Measurements from ENCODE around the gene TRMT44.
"Not testable (repeated sequence)": the region's sequence is repeated elsewhere in the genome, so short reads cannot be mapped to it uniquely, and the experiment has no call there.

Gene TRMT44

DNA sequence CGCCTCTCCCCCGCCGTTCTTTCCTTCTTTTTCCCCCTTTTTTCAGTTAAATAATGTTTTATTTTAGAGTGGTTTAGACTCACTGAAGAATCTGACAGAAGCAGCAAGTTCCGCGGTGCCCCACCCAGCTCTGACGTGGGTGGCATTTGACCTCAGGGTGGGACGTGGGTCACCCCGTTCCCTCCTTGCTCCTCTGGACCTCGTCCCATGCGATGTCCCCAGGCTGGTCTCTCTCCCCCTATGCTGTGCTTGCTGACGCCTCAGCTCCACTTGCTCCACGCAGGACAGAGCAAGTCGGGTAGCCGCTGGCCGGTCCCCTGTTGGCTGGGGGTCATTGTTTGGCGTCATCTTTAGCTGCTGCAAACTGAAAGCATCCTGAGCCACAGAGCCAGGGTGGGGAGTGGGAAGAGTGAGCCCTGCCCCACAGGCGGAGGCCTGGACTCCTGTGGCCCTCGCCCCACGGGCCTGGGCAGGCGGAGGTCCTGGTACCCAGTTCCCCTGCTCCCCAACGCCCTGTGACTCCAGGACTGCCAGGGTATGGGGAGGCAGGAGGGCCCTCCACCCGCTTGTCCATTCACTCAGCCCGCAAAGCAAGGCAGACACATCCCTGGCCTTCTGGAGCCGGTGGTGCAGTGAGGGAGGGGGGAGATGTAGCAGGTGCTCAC lies 30.8 kb downstream of the TRMT44 start:
- no peak for FAIRE-seq

DNA sequence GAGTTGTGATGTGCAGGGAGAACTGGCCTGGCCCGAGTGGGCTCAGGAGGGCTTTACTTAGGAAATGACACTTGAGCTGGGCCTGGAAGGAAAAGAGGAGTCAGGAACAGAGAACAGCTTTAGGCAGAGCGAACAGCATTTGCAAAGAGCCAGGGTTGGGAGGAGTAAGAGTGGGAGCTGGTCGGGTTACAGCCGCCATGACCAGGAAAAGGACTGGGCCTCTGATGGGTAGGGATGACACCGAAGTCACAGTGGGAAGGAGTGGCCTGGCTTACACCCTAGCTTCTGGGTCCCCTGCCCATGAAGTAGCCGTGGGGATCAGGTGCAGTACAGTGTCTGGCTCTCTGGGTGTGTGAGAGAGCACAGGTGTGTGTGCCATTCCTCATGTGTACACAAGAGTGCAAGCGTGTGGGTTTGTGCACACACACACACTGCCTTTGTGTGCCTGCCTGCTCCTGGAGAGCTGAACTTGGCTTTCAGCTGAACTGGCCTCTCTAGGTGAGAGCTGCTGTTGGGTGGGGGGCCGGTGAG lies 31.6 kb downstream of the TRMT44 start:
- FAIRE-seq, result no peak

DNA sequence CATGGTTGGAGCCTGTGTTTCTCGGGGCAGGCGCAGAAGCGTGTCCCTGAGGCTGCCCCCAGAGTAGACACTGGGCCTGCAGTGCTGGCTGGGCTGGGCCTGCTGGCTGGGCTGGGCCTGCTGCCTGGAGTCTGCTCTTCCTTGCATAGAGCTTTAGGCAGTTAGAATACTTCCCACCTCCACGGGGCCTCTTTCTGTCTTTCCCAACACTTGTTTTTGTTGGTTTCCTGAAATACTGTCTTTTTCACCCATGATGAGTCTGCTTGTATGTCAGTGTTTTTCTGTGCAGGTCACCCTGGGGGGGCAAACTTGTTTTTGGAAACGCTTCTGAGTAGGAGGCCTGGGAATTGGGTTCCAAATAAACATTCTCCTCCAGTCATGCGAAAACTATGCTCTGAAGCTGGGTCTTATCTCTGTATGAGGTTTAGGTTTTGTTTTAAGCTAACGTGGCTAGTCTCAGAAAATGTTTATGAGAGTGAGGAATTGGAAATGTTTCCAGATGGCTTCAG lies 32.2 kb downstream of the TRMT44 start:
- no peak for FAIRE-seq

DNA sequence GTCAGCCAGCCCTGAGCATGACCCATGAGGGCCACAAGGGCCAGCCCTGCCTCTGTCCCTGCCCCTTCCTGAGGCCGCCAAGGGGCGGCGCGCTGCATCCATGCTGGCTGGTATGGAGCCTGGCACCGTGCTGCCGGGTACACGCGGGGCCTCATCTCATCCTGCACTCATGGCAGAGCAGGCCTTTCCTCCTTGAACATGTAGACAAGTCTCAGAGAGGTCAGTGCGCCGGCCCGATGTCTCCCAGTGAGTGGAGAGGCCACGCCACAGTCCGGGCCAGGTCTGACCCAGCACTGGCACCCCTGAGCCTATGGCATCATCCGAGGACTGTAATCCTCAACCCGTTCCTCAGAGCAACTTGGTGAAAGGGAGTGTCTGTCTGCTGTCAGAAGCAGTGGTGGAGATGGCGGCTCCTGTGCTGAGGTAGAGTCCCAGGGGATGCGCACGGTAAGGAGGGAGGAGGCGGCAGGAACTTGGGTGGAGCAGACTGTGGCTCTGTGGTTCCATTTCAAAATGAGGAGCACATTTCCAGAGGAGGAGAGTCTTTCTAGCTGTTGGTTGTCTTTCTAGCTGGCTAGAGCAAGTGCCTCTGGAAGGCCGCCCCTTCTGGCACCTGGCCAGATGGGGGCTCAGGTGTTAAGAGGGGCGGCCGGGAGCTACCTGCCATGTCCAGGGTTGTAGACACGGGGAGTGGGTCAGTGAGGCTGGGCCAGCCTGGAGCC lies 32.8 kb downstream of the TRMT44 start:
- FAIRE-seq, result no peak

DNA sequence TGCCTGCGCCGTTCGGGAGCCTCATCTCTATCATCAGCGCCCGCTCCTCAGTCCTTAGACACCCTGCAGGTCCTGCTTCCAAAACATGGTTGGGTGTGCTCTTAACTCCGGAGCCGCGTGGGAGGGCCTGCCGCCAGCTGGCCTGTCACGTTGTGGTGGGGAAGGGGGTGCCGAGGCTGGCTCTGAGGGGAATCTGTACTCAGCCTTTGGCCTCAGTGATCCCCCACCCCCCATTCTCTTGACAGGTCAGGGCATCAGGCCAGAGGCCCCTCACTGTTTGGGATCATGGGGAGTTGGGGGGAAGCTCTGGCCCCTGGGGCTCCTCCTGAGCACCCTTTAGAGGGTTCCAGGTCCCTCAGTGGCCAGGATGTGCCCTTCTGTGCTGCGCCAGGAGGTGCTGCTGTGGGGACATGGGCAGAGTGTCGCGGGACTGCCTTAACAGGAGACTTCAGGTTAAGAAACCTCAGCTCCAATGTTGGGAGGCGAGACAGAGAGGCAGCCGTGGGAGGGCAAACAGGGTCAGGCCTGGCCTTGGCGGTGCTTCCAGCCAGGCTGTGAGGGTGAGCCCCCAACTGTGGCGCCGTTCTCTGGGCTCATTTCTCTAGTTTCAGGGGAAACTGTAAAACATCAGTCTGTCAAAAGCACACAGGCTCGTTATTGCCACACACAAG lies 33.5 kb downstream of the TRMT44 start:
- FAIRE-seq, result no peak

DNA sequence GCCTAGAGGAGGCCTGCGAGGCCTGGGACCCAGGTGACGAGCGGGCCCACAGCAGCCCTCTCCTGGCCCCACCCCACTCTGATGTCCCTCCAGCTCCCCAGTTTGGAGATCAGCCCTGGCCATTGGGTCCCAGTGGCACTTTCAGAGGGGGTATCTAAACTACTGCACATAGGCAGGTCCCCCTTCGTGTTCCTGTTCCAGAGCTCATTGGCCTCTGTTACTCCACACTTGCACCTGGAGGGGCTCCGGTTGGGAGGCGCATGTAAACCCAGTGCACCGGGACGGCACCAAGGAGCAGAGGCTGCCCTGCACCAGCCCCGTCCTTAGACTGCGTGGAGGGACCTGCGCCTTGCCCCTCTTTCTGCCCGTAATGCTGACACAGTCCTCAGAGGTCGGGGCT lies 34.3 kb downstream of the TRMT44 start:
- no peak for FAIRE-seq

DNA sequence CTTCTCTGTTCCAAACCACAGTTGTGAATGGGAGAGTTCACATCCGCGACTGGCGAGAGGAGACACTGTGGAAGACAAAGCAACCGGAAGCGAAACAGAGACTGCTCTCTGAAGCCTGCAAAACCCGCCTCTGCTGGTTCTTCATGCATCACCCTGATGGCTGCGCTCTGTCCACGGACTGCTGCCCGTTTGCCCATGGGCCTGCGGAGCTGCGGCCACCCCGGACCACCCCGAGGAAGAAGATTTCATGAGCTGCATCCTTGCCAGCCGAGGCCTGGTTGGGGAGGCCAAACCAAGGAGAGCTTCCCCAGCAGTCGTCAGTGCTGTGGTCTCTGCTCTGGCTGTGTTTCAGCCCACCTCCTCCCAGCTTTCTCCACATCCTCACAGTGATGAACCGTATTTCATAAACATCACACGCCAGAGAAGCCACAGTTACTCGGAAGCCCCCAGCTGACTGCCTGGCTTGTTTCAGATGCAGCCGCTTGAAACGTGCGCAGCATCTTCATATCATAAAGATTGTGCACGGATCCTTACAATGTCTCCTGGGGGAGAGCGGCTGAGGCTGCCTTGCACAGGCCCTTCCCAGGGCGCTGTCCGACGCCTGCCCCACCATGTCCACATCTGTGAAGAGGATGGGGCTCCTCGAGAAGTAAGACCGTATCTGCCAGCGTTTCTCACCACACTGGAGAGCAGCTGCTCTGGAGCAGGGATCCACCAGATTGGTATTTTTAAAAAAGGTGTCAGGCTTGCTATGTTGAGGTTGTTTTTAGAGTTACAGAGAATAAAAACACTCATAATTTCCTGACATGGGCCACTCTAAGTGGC lies 35.4 kb downstream of the TRMT44 start:
- FAIRE-seq, result no peak

DNA sequence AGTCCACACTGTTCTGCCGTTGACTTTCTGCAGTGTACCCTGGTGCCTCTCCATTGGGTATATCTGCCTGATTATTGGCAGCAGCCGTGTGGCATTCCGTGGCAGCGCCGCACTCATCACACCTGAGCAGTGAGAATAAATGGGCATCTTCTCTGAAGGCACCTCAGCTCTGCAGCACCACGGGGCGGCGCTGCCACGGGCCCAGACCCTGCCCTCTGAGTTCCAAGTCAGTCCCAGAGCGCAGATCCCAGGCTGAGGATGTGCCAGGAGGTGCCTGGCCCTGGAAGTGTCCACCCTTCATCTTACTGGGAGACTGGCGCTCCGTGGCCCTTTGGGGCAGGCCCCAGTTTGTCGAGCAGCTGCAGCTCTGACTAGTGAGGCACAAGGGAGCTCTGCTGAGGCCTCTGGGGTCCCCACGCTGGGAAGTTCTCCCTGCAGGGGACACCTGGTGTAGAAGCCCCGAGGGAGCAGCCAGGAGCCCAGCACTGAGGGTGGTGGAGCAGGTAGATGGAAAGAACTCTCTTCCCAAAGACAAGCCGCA lies 36.6 kb downstream of the TRMT44 start:
- FAIRE-seq, result no peak

DNA sequence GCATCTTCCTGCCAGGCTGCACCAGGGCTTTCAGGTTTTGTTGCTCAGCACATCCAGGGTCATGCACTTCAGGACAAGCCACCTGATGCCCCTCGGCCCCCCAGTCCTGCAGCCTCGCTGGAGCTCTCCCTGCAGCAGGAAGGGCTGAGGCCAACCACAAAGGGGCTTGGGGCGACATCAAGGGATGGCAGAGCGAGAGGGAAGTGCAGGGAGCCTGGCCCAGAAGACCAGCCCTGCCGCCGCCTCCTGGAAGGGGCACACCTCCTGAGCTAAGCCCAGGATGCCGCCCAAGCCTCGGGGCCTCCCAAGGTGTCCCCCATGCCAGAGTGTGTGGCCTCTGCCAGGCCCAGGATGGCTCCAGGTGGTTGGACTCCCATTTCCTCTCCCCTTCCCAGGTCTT lies 37.1 kb downstream of the TRMT44 start:
- FAIRE-seq, result no peak

DNA sequence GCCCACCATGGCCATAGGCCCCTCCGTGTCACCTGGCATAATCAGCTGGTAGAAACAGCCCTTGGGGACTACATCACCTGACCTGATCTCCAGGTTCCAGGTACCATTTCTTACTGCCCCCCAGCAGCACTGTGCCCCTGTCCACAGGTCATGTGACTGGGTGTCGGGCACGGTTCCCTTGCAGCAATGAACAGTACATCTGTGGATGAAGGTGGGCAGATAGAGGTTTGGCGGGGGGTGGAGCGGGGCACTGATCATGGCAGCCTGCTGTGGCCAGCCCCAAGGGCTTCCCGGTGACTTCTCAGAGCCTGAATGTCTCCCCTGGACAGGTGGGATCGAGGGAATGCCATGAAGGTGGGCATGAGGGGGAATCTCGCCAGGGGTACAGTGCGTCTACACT lies 37.8 kb downstream of the TRMT44 start:
- FAIRE-seq, result no peak

DNA sequence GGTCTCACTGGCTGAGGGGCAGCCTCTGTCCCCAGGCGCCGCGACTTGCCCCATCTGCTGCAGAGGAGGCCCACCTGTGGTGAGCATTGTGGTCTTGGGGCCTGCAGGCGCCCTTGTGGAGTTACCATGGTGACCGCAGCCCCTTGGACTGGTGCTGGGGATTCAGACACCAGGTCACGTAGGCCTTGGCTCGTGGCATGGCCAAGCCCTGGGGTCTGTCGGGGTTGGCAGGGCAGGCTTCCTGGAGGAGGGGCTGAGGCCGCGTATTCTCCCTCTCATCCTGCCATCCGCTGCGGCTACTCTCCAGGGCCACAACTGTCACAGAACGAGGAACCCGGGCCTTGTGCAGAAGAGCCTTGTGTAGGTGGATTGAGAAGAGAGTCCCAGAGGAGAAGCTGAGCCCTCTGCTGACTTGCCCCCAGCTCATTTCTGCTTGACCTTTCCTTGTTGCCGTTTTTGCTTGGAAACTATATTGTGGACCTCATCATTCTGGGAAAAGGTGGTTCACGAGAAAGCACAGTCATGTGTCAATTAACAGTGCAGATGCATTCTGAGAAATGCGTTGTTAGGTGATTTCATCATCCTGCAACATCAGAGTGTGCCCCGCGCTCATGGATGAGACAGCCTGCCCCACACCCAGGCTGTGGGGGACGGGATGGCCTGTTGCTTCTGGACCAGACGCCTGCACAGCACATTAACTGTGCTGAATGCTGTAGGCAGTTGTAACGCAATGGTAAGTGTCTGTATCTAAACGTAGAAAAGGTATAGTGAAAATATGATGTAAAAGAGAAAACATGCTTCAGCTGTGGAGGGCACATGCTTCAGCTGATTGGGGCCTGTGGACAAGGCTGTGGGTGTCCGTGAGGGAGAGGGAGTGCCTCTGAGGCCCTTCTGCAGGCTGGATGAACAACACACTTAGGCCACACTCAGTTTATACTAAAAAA lies 38.5 kb downstream of the TRMT44 start:
- no peak for FAIRE-seq

DNA sequence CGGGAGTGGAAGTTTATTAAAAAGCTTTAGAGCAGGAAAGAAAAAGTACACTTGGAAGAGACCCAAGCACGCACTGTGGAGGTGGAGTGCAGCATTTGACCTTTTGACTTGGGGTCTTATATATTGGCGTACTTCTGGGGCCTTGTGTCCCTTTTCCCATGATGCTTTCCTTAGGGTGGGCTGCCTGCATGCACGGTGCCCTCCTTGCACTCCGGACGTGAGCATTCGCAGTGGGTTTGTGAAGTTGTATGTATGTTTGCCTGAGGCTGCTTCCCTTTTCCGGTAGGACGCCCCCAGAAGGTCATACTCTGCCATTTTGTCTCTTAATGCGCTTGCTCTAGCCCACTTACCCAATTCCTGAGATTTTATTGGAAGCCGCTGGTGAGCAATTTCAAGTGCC lies 39.6 kb downstream of the TRMT44 start:
- no peak for FAIRE-seq

DNA sequence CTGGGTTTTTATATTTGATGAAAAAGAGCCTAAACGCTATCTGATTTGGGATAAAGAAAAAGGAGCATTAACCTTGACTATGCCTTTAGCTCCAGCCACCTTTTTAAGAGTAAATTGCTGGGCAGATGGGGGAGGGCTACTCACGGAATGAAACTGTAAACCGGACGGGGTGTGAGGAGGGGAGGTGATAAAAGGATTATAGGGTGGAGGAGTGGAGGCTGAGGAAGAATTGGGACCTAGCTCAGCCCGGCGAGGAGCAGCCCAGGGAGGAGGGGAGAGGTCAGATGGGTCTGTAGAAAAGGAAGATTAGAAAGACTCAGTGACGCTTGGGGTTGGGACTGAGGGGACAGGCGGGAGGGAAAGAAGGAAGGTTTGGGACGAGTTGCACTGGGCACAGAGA lies 46.1 kb downstream of the TRMT44 start:
- FAIRE-seq, result not testable (repeated sequence)

DNA sequence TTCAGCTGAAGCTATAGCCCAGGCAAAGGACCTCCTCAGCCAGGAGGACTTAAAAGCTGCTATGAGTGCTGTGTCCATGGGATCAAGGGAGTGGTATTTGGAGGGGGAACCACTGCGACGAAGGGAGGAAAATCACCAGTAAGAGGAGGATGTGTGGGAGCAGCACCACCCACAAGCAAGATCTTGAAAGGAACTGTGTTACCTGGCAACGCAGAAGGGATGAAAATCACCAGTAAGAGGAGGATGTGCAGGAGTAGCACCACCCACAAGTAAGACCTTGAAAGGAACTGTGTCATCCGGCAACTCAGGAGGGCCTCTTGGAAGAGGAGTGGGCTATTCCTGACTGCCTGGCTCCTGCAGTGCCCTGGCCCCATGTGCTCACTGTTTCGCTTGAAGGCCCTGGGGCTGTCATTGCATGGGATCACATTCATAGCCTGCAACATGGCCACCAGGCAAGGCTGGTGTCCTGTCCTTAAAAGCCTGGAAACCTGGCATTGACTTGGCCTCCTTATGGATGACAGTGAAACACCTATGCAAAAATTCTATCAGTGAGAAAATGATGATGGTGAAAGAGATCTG lies 48.3 kb downstream of the TRMT44 start:
- no peak for FAIRE-seq

DNA sequence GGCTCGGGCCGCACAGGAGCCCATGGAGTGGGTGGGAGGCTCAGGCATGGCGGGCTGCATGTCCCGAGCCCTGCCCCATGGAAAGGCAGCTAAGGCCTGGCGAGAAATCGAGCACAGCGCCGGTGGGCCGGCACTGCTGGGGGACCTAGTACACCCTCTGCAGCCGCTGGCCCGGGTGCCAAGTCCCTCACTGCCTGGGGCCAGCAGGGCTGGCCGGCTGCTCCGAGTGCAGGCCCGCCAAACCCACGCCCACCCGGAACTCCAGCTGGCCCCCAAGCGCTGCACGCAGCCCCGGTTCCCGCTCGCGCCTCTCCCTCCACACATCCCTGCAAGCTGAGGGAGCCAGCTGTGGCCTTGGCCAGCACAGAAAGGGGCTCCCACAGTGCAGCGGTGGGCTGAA lies 50.9 kb downstream of the TRMT44 start:
- not testable (repeated sequence) for FAIRE-seq

DNA sequence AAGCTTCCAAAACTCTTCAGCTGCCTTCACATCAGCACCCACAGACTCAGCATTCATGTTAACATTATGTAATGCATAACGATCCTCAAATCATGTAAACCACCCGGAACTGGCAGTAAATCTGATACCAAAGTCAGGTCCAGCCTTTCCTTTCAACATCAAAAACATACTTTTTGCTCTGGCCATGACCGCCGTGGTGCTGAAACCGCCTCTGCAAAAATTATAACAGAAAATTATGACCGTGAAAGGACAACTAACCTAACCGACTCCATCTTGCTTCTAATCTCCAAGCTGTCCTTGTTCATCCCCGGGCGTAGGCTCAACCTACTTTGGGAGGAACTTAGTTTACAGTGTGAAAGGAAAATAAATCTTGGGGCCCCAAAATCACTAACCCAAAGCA lies 51.6 kb downstream of the TRMT44 start:
- no peak for FAIRE-seq

DNA sequence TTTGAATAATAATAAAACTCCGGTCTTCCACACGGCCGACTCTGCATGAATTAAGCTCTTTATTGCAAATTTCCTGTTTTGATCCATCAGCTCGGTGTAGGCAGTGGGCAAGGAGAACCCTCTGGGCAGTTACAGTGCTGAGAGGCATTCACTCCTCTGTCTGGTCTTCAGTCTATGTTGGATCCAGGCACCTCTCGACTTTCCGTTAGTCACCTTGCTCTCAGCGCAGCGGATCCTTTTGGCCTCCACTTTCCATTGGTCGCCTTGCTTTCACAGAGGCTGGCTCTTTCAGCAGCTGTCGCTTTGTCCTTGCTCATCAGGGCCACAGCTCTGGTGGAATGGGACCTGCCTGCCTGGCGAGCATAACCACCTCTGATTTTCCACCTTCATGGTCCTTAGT lies 52.9 kb downstream of the TRMT44 start:
- no peak for FAIRE-seq

DNA sequence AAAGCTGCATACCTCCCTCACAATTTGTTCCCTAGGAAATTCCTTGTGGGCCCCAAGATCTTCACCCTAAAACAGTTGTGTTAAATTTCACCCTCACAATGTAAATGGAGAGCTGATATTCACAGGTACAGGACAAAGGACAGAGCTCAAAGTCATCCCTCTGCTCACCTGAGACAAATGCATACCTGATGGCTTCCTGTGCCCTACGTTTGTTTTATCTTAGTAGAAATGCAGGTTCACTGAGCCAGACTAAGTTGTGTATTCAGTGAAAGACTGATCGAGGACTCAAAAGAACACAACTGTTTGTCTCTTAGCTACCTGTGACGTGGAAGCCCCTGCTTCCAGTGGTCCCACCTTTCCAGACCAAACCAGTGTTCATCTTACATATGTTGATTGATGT lies 53.6 kb downstream of the TRMT44 start:
- no peak for FAIRE-seq

DNA sequence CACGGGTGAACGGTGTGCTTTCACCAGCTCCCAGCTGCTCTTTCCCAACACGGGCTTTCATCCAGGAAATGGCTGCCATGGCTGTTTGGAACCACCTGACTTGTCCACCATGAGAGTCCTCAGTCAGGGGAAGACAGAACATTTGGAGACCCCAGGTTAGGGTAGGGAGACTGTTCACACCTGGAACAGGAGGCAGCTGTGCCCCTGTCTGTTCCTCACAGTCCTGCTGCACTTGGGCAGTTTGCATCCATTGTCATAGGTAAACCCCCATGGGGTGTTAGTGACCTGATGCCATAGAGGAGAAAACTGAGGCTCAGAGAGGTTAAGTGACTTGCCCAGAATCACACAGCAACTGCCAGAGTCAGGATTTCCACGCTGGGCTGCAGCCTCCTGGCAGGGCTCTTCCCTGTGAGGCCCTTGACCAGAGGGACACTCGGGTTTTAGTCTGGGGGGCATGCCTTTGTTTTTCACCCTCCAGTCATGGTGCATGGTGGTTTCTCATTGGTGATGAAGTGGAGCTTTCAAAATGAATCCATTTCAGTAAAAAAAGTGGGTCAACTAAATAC lies 54.5 kb downstream of the TRMT44 start:
- FAIRE-seq, result no peak

DNA sequence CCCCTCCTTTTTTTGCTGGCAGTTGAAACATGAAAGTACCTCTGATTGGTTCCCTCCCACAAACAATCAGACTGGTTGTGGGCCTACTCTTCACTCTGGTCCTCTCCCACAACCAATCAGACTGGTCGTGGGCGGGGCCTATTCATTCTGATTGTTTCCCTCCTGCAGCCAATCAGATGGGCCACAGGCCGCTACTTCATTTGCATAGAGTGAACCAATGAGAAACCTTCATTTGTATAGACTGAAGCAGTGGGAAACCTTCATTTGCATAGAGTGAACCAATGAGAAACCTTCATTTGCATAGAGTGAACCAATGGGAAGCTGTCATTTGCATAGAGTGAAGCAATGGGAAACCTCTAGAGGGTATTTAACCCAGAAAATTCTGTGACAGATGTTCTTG lies 55.2 kb downstream of the TRMT44 start:
- no peak for FAIRE-seq

DNA sequence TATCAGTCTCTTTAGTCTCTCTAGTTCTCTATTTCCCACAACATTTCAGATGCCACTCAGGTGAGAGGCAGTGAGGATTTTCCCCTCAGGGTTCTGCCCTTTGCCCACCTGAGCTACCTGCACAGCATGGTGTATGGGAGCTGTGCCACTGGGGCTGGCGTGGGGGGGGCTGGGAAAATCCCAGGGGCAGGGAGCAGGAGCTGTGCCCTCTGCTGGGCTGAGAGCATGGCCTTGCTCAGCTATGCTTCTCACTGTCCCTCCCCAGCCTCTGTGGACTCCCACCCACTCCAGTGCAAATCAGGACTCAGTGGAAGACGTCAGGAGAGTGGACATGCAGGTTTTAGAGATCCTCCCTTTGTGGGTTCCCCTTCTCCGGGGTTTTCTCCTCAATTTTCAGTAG lies 57.2 kb downstream of the TRMT44 start:
- no peak for FAIRE-seq

Data from colon (tissue), 2 donors.